Esophagus muscularis mucosa (tissue), 4 donors: ENCODE data around the gene F10. TPM values are rescaled to one million over a fixed set of nuclear protein-coding genes. Genes with fewer than 3 reads are reported as not detected.

Experiments
- DNase-seq: peaks from one replicate; pipeline ENCODE4 v3.0.0-alpha.2; 2017; ENCODE audit errors: extremely low spot score
- H3K27ac ChIP-seq, 4 donors: fragments of 200-600 bp; sonication (generic); replicated peaks in 1 of 4; 1 replicate in 3 of 4; 2 replicates in 1 of 4; pipeline ENCODE4 v1.5.1; 2016 to 2019; ENCODE audit warnings: mild to moderate bottlenecking in 1 of 4
- H3K27me3 ChIP-seq, 4 donors: fragments of 200-600 bp; sonication (generic); one replicate each; pipeline versions ENCODE4 v1.5.1 to v1.6.0; 2016 to 2019
- H3K36me3 ChIP-seq, 4 donors: fragments of 200-600 bp; sonication (generic); one replicate each; pipeline ENCODE4 v1.5.1; 2016 to 2019
- H3K4me1 ChIP-seq, 4 donors: fragments of 200-600 bp; sonication (generic); one replicate each; pipeline ENCODE4 v1.5.1; 2016 to 2019
- H3K4me3 ChIP-seq, 4 donors: fragments of 200-600 bp; sonication (generic); 1 replicate in 2 of 4; 2 replicates in 2 of 4; pipeline ENCODE4 v1.5.1; 2016 to 2019; ENCODE audit warnings: mild to moderate bottlenecking in 4 of 4, moderate library complexity in 1 of 4
- H3K9me3 ChIP-seq, 4 donors: fragments of 200-600 bp; sonication (generic); 1 replicate in 3 of 4; 2 replicates in 1 of 4; pipeline ENCODE4 v1.5.1; 2016 to 2019
- CTCF ChIP-seq, 3 experiments: fragments of 200-600 bp in 2 of 3; fragments of 450-650 bp in 1 of 3; sonication (generic) in 2 of 3; IDR thresholded peaks; one replicate each; pipeline ENCODE4 v1.5.1; 2017 to 2019; ENCODE audit warnings: antibody characterized with exemption in 3 of 3, mild to moderate bottlenecking in 2 of 3, moderate library complexity in 1 of 3
- EP300 ChIP-seq: sonication (generic); formaldehyde crosslinking; IDR thresholded peaks from one replicate; pipeline ENCODE4 v1.6.1; 2017; ENCODE audit warnings: antibody characterized with exemption
- POLR2A ChIP-seq: fragments of 450-650 bp; IDR thresholded peaks from one replicate; pipeline ENCODE4 v1.6.1; 2017; ENCODE audit warnings: antibody characterized with exemption, moderate library complexity, mild to moderate bottlenecking, low read depth
- POLR2AphosphoS5 ChIP-seq, 2 donors: sonication (generic); formaldehyde crosslinking; IDR thresholded peaks; one replicate each; pipeline ENCODE4 v1.6.1; 2017; ENCODE audit warnings: antibody characterized with exemption in 2 of 2
- WGBS: methylation state at CpG from one replicate; pipeline ENCODE4 v1.1.5; 2018; 5-methylcytosine and 5-hydroxymethylcytosine counted together
- intact Hi-C: fragments of 100-400 bp; cut with DNase I; formaldehyde crosslinking; loops from one replicate; pipeline ENCODE4 v1.15.1; 2023
- total RNA-seq, 4 donors: library from RNA; depleted of rRNA; stranded (reverse); fragments of >200 nt; gene quantifications; one replicate each; pipeline versions ENCODE4 v1.1.0 to v1.2.1, GENCODE V29; 2016

Gene F10
- total RNA-seq, 4 donors from 2014 or later, result 4.6 to 20.5 (median 11.7) TPM

DNA sequence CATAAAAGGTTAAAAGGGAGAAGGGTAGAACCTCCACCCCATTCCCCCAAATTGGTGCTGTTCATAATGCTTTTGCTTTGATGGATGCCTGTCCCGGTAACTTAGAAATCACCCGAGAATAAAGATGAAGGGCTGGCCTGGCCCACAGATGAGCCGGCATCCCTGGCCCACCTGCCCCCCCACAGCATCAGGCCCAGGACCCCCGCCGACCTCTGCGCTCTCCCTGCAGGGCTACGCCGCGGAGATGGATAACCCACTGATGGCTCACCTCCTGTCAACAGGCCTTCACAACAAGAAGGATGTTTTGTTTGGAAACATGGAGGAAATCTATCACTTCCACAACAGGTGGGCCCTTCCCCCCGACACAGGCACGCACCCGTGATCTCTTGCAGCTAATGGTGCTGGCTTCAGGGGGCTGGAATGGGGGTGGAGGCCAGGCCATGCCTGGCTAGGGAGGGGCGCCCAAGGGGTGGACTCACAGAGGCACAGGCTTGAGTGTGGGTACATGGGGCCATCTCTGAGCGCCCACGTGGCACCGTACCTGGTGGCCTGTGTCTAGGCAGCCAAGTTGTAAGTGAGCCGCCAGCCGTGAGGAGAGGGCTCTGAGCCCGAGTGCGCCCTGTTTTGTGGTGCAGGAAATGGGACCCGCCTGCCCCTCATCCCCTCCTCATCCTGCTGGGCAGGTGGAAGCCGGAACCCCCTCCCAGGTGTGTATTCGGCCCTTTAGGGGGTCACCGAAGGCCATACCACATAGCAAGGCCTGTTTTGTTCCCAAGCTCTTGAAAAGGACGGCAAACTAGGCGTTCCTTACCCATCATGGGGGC is 40.2 kb upstream of the F10 start:
- TF ChIP-seq POLR2AphosphoS5 (IDR thresholded peaks at IDR 0.05), result no peak
- no peak for TF ChIP-seq CTCF (IDR thresholded peaks at IDR 0.05)
- TF ChIP-seq POLR2A, result no peak
- no peak for TF ChIP-seq EP300
- H3K27me3 ChIP-seq, result peaks cover 0 to 39% (median 0%) of the 10 kb centered on the region in 4 donors
- intact Hi-C loops, result no loop called here
- no peak overlapping the region for H3K4me3 ChIP-seq
- 87% methylated on average over 22 of the region's 26 CpGs for WGBS
- H3K9me3 ChIP-seq, result no peaks in the 10 kb centered on the region
- no peak overlapping the region for H3K27ac ChIP-seq
- no peak for DNase-seq
- peaks cover 0 to 90% (median 19%) of the 10 kb centered on the region in 4 donors for H3K36me3 ChIP-seq
- H3K4me1 ChIP-seq, result peaks cover 0 to 11% (median 5%) of the 10 kb centered on the region in 4 donors

DNA sequence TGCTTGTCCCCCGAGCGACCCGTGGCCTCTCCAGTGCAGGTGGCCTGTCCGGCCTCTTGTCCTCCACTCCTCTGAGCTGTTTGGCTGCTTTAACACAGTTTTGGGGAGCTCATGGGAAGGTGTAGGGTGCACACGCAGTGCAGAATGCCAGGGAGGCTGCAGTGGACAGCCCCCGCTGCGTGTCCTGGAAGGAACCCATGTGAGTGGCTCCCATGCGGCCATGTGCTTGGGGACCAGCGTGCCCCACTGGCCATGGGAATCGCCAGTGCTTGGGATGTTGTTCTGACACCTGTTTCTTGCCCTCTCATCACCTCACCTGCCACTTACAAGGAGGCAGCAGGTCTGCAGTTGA is 39.6 kb upstream of the F10 start:
- Histone ChIP-seq H3K36me3 (peaks cover 0 to 90% (median 20%) of the 10 kb centered on the region in 4 donors), H3K27ac (no peak overlapping the region), H3K4me1 (peaks cover 0 to 11% (median 5%) of the 10 kb centered on the region in 4 donors), H3K4me3 (no peak overlapping the region), H3K9me3 (no peaks in the 10 kb centered on the region), H3K27me3 (peaks cover 0 to 43% (median 0%) of the 10 kb centered on the region in 4 donors)
- DNase-seq, result no peak
- TF ChIP-seq POLR2AphosphoS5 (IDR thresholded peaks at IDR 0.05), result no peak
- no peak for TF ChIP-seq EP300
- no peak for TF ChIP-seq CTCF (IDR thresholded peaks at IDR 0.05)
- no peak for TF ChIP-seq POLR2A
- intact Hi-C loops, result no loop called here
- WGBS, result 80% methylated on average over 6 of the region's 10 CpGs

DNA sequence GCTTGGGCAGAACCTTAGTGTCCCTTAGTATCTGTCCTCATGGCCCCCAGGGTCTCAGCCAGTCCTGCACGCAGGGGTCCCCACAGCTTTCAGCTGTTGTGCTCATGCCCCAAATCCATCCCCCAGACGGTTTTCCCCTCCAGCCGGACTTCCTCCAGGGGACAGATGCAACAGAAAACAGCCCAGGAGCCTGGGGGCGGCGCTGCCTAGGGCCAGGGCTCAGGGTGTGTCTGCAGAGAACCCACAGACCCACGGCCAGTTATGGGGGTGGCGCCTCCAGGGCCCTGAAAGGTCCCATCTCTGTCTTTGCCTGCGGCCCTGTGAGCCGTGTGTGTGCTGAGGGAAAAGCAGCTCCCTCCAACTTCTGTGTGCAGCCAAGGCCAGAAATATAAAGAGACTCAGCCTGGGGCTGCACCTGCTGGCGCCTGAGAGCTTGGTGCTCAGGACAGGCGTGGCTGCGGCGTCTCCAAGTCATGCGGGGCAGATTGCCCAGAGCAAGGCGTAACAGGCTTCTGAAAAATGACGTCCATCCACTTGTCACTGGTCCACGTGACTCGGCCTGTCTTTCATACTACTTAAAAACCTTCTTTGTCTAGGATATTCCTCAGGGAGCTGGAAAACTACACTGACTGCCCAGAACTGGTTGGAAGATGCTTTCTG is 39.1 kb upstream of the F10 start:
- H3K9me3 ChIP-seq, result no peaks in the 10 kb centered on the region
- no peak overlapping the region for H3K27ac ChIP-seq
- no peak for DNase-seq
- intact Hi-C loops, result no loop called here
- TF ChIP-seq POLR2A (no peak), CTCF (IDR thresholded peaks at IDR 0.05) (no peak), EP300 (no peak), POLR2AphosphoS5 (IDR thresholded peaks at IDR 0.05) (peak in 1 of 2 donors; percentile 42)
- peaks cover 0 to 90% (median 20%) of the 10 kb centered on the region in 4 donors for H3K36me3 ChIP-seq
- peaks cover 0 to 43% (median 0%) of the 10 kb centered on the region in 4 donors for H3K27me3 ChIP-seq
- 70% methylated on average over 10 of the region's 18 CpGs for WGBS
- H3K4me3 ChIP-seq, result no peak overlapping the region
- peaks cover 0 to 11% (median 5%) of the 10 kb centered on the region in 4 donors for H3K4me1 ChIP-seq

DNA sequence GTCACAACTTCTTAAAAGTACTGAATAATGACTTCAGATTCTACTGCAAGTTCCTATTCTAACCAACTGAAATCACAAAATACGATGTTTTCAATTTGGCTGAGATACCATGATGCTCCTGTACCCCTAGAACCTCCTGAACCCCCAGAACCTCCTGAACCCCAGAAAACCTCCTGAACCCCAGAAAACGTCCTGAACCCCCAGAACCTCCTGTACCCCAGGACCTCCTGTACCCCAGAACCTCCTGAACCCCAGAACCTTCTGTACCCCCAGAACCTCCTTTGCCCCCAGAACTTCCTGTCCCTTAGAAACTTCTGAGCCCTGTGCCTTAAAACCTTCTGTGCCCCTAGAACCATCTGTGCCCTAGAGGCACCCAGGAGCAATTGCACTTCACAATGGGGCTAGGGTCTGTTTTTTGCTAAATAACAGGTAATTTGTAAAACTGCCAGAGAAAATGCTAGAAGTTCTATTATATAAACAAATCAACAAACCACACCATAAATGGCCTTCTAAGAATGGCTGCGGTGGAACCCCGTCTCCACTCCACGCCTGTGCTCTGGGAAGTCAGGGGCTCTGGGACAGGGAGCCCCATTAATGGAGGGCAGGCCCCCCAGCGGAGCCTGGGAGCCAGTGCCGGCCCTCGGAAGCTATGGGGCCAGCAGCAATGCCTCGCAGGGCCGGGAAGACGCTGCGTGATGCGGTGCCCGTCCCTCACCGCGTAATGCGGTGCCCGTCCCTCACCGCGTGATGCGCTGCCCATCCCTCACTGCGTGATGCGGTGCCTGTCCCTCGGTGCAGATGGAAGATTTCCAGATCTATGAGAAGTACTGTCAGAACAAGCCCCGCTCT is 38.3 kb upstream of the F10 start:
- H3K36me3 ChIP-seq, result peaks cover 0 to 89% (median 18%) of the 10 kb centered on the region in 4 donors
- H3K4me1 ChIP-seq, result peaks cover 0 to 11% (median 5%) of the 10 kb centered on the region in 4 donors
- intact Hi-C loops, result no loop called here
- no peak overlapping the region for H3K27ac ChIP-seq
- no peaks in the 10 kb centered on the region for H3K9me3 ChIP-seq
- H3K27me3 ChIP-seq, result peaks cover 0 to 44% (median 0%) of the 10 kb centered on the region in 4 donors
- no peak for TF ChIP-seq CTCF (IDR thresholded peaks at IDR 0.05)
- TF ChIP-seq POLR2A, result no peak
- TF ChIP-seq EP300, result no peak
- no peak for TF ChIP-seq POLR2AphosphoS5 (IDR thresholded peaks at IDR 0.05)
- WGBS, result 91% methylated on average over 24 of the region's 25 CpGs
- DNase-seq, result no peak
- H3K4me3 ChIP-seq, result no peak overlapping the region
